GM18909 (cell line): ENCODE measurements around the gene NCKAP1.
"Not testable (repeated sequence)": the region's sequence is repeated elsewhere in the genome, so short reads cannot be mapped to it uniquely, and the experiment has no call there.

Source experiments
- ATAC-seq: cut with Tn5 transposase; IDR thresholded peaks from one replicate; pipeline ENCODE4 v1.9.1; 2021; ENCODE audit warnings: mild to moderate bottlenecking; ENCODE audit not compliant: unreplicated experiment, poor library complexity

The NCKAP1 gene

GRCh38 chr2:182915369-182916326, 122.6 kb downstream of the NCKAP1 start:
- ATAC-seq, result no peak

- no peak for ATAC-seq
Measured at GRCh38 chr2:182914852-182915251, 123.4 kb downstream of the NCKAP1 start.

DNA sequence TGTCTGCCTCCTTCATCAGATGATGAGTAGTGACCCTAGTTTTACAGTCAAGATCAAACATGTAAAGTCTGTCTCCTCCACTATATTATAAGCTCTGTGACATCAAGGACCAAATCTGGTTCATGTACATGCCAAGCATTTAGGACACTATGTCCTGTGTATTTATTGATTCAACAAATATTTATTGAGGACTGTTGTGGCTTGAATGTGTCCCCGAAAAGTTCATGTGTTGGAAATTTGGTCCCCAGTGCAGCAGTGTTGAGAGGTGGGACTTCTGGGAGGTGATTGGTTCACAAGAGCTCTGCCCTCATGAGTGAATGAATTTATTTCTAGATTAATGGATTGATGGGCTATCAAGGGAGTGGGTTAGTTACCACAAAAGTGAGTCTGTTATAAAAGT, 125.2 kb downstream of the NCKAP1 start:
- ATAC-seq, result no peak

- no peak for ATAC-seq
Measured at GRCh38 chr2:182912518-182912915, 125.7 kb downstream of the NCKAP1 start.

- no peak for ATAC-seq
Measured at GRCh38 chr2:182911813-182912517, 126.3 kb downstream of the NCKAP1 start.

- ATAC-seq, result no peak
Measured at GRCh38 chr2:182910965-182911364, 127.3 kb downstream of the NCKAP1 start.

- ATAC-seq, result no peak
Measured at GRCh38 chr2:182907081-182907830, 131.0 kb downstream of the NCKAP1 start.

DNA sequence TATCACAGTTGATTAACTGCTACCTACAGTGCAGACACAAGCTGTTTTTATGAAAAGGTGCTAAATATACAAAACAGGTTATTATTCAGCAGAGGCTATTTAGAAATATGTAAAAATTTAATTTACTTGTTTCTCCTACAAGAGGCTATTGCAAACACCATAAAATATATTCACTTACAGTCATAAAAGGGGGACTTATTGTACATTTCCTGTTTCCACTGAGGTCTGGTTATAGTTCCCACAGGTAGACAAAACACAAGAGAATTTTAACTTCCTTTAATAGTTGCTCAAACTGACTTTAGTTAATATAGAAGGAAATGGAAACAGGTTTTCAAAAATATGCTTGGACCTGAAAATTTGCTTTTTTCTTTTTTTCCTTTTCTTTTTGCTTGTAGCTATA, 131.8 kb downstream of the NCKAP1 start:
- ATAC-seq, result peak; percentile 63

GRCh38 chr2:182904844-182905243, 133.4 kb downstream of the NCKAP1 start:
- ATAC-seq, result no peak

GRCh38 chr2:182903566-182903965, 134.7 kb downstream of the NCKAP1 start:
- ATAC-seq, result no peak

- ATAC-seq, result no peak
Measured at GRCh38 chr2:182901748-182902147, 136.5 kb downstream of the NCKAP1 start.

DNA sequence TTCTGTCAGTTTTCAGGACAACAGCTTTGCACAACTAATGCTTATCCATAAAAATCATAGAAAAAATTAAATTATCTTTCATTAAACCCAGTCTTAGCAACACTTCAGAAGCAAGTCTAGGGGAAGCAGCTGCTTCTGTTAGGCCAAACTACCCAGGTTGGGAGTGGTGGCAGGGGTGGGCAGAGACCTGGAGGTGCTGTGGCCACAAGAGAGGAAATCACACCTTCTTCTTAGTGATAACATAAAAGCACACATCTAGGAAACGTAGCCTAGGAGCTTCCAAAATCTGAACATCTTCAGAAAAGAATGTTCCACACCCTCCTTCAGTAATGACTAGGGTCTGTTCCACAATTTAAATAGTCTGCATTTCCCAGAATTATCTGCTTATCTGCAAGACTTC, 139.5 kb downstream of the NCKAP1 start:
- ATAC-seq, result no peak

GRCh38 chr2:182897137-182897536, 141.1 kb downstream of the NCKAP1 start:
- ATAC-seq, result no peak

GRCh38 chr2:182895798-182896197, 142.5 kb downstream of the NCKAP1 start:
- no peak for ATAC-seq

GRCh38 chr2:182895169-182895568, 143.1 kb downstream of the NCKAP1 start:
- ATAC-seq, result no peak

DNA sequence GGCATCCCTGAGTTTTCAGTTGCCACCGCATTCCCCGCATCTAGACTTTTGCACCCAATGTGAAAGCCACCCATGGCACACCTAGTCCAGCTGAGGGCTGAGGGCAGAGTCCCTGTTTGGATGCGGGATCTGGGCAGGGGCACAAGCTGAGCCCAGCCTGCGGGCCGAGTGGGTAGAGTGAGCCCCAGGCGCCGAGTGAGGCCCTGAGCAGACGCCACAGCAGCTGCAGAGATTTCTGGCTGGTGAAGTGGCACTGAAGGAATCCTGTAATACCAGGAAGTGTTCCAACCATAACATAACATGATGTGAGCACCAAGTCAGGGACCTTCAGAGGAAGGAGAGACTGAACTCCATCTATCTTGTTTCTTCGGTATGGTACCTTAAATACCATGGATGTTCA, 144.1 kb downstream of the NCKAP1 start:
- ATAC-seq, result no peak

DNA sequence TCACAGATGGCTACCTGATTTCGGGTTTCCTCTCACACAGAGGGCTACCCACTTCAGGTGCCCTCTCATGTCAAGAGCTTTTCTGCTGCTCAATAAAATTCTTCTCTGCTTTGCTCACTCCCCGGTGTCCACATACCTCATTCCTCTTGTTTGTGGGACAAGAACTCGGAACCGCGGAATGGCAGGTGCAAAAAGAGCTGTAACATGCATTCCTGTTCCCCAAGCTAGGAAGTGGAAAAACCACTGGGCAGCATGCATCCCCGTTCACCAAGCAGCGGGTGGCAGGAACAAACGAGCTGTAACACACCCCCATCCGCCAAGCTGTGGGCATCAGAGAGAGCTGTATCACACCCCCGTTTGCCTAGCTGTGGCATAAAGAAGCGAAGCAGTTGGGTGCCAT, 144.6 kb downstream of the NCKAP1 start:
- no peak for ATAC-seq

DNA sequence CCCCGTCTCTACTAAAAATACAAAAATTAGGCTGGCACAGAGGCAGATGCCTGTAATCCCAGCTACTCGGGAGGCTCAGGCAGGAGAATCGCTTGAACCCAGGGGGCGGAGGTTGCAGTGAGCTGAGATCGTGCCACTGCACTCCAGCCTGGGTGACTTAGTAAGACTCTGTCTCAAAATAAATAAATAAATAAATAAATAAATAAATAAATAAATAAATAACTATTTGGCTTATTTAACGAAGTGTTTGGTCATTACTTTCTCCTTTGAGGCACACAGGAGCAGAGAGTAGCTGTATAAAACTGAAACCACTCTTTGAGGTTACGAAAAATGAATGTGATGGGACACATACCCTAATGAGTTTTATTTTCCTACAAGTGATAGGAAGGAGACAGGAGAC, 145.2 kb downstream of the NCKAP1 start:
- ATAC-seq, result not testable (repeated sequence)

GRCh38 chr2:182891611-182892010, 146.6 kb downstream of the NCKAP1 start:
- ATAC-seq, result no peak

- no peak for ATAC-seq
Measured at GRCh38 chr2:182890773-182891378, 147.4 kb downstream of the NCKAP1 start.
